CD4-positive, alpha-beta T cell treated with Interleukin-4 for 1 hour (primary cell): ENCODE measurements around the gene SGCA.
A peak's percentile ranks its signal among the peaks of the same experiment; 100 is the strongest.

ENCODE experiments used
- DNase-seq, 2 donors: peaks; one replicate each; pipeline ENCODE4 v3.0.0-alpha.2; 2020 to 2022

Gene SGCA

GRCh38 chr17:50210240-50211225 is 44.7 kb downstream of the SGCA start:
- no peak for DNase-seq

- no peak for DNase-seq
Observed at GRCh38 chr17:50211249-50212120, 45.7 kb downstream of the SGCA start.

GRCh38 chr17:50212121-50212843 is 46.5 kb downstream of the SGCA start:
- DNase-seq: no peak

- DNase-seq: peak; percentile 38 to 47
Observed at GRCh38 chr17:50213026-50214022, 47.5 kb downstream of the SGCA start.

GRCh38 chr17:50214976-50215760 is 49.4 kb downstream of the SGCA start:
- no peak for DNase-seq

GRCh38 chr17:50217591-50217990 is 51.8 kb downstream of the SGCA start:
- DNase-seq: no peak

GRCh38 chr17:50218071-50218759 is 52.4 kb downstream of the SGCA start:
- DNase-seq: no peak

GRCh38 chr17:50218771-50219315 is 53.0 kb downstream of the SGCA start:
- no peak for DNase-seq

GRCh38 chr17:50219342-50219741 is 53.5 kb downstream of the SGCA start:
- no peak for DNase-seq

GRCh38 chr17:50219939-50220465 is 54.2 kb downstream of the SGCA start:
- no peak for DNase-seq

- no peak for DNase-seq
Observed at GRCh38 chr17:50220811-50221210, 55.0 kb downstream of the SGCA start.

- DNase-seq: no peak
Observed at GRCh38 chr17:50221266-50221863, 55.6 kb downstream of the SGCA start.

- DNase-seq: no peak
Observed at GRCh38 chr17:50221864-50222545, 56.2 kb downstream of the SGCA start.

GRCh38 chr17:50222922-50223321 is 57.1 kb downstream of the SGCA start:
- no peak for DNase-seq
